GM19455 (cell line): Measurements from ENCODE around the gene HLA-DRA.

ENCODE experiments used
- ATAC-seq: cut with Tn5 transposase; IDR thresholded peaks from one replicate; pipeline ENCODE4 v1.9.1; 2021; ENCODE audit not compliant: unreplicated experiment

The HLA-DRA gene

GRCh38 chr6:32473376-32474348, 34.0 kb downstream of the HLA-DRA start:
- ATAC-seq: peak; percentile 95

- ATAC-seq: no peak
Observed at GRCh38 chr6:32475392-32476206, 35.9 kb downstream of the HLA-DRA start.

GRCh38 chr6:32483968-32484613, 44.4 kb downstream of the HLA-DRA start:
- ATAC-seq: no peak

GRCh38 chr6:32484614-32484998, 44.9 kb downstream of the HLA-DRA start:
- ATAC-seq: no peak

- ATAC-seq: no peak
Observed at GRCh38 chr6:32488083-32488482, 48.4 kb downstream of the HLA-DRA start.

- no peak for ATAC-seq
Observed at GRCh38 chr6:32491700-32492099, 52.0 kb downstream of the HLA-DRA start.

GRCh38 chr6:32492351-32492750, 52.7 kb downstream of the HLA-DRA start:
- no peak for ATAC-seq
